Pancreas (tissue), 10 donors: ENCODE data around the gene OSBPL5. TPM values are rescaled to one million over a fixed set of nuclear protein-coding genes. Genes with fewer than 3 reads are reported as not detected.

Source experiments
- ATAC-seq, 4 donors: fragments of 200-7000 bp; cut with Tn5 transposase; one replicate each; pipeline versions ENCODE4 v1.8.0 to v1.9.1; 2020; ENCODE audit warnings: mild to moderate bottlenecking in 4 of 4, moderate library complexity in 4 of 4
- DNase-seq, 6 donors: peaks; one replicate each; pipeline ENCODE4 v3.0.0-alpha.2; 2020
- FAIRE-seq: peaks from 2 replicates; lab custom pipeline; 2012; peaks lifted over from hg19 to GRCh38; lab: Jason Lieb, UNC
- H3K27ac ChIP-seq, 4 donors: fragments of 200-600 bp; sonication (generic); 1 replicate in 3 of 4; 2 replicates in 1 of 4; pipeline versions ENCODE4 v1.5.0 to v1.8.0; 2020
- H3K27me3 ChIP-seq, 4 donors: fragments of 200-600 bp; one replicate each; pipeline ENCODE4 v1.8.0; 2021
- H3K36me3 ChIP-seq, 3 donors: fragments of 200-600 bp; sonication (generic) in 1 of 3; one replicate each; pipeline versions ENCODE4 v1.5.0 to v1.8.0; 2020 to 2021
- H3K4me1 ChIP-seq, 3 donors: fragments of 200-600 bp; one replicate each; pipeline ENCODE4 v1.8.0; 2021
- H3K4me3 ChIP-seq, 4 donors: fragments of 200-600 bp; sonication (generic) in 2 of 4; one replicate each; pipeline versions ENCODE4 v1.5.0 to v1.8.0; 2020 to 2021
- H3K9me3 ChIP-seq, 4 donors: fragments of 200-600 bp; one replicate each; pipeline ENCODE4 v1.8.0; 2021
- CTCF ChIP-seq, 4 donors: fragments of 200-600 bp; sonication (generic) in 3 of 4; IDR thresholded peaks; one replicate each; pipeline versions ENCODE4 v1.5.0 to v1.8.0; 2021; ENCODE audit warnings: antibody characterized with exemption in 4 of 4
- WGBS, 2 donors: extraction: QIAGEN DNeasy Blood & Tissue Kit; methylation state at CpG; one replicate each; pipeline ENCODE4 v1.1.7; 2013; 5-methylcytosine and 5-hydroxymethylcytosine counted together
- intact Hi-C, 3 donors: fragments of 100-400 bp; cut with DNase I; formaldehyde crosslinking; loops; one replicate each; pipeline versions ENCODE4 v1.11.1 to v1.14.2; 2022
- polyA plus RNA-seq, 2 donors: library from polyadenylated mRNA; stranded (reverse); fragments of 200-250 nt; gene quantifications; one replicate each; pipeline ENCODE4 v1.2.3, GENCODE V29; 2013
- total RNA-seq, 6 donors: library from RNA; stranded (reverse); fragmentation: NEBNext Ultra II Directional in 4 of 6; extraction: Animal tissue kit (Norgen Biotek cat#: 25700) in 4 of 6; gene quantifications; one replicate each; pipeline versions ENCODE4 v1.2.1 to v1.2.4, GENCODE V29; 2021 to 2023
- donor health status: healthy with polysubstance abuse.
- donor health status: DM: no; HTN: no; CAD: no; lungs with moderate emphysema.
- donor health status: DM: no; HTN: no; CAD: no.
- donor health status: control.
- donor health status: control.
- donor health status: Bipolar disorder and iron deficiency.
- donor health status: DM: yes; HTN: yes; CAD: no.
- donor health status: DM: no; HTN: no; CAD: no.
- donor health status: DM: no; HTN: no; CAD: no.
- donor health status: DM: yes; HTN: yes; CAD: no.

OSBPL5 gene
- total and polyA plus RNA-seq, 8 donors: 9.8 to 16.7 (median 11.8) TPM

GRCh38 chr11:3049430-3050243, 115.5 kb downstream of the OSBPL5 start:
- H3K4me1 ChIP-seq: peaks cover 0 to 11% (median 9%) of the 10 kb centered on the region in 3 donors
- DNase-seq (peak; percentile 46 to 76 (median 68)), FAIRE-seq (no peak), ATAC-seq (peak; percentile 72 to 92 (median 88))
- peaks cover 0 to 5% (median 0%) of the 10 kb centered on the region in 3 donors for H3K36me3 ChIP-seq
- H3K27ac ChIP-seq: no peak overlapping the region
- no peak for TF ChIP-seq CTCF (IDR thresholded peaks at IDR 0.05)
- no peak overlapping the region for H3K4me3 ChIP-seq
- H3K9me3 ChIP-seq: no peaks in the 10 kb centered on the region
- intact Hi-C loops: loop anchor here in 1 of 3 donors (5.0 kb wide), 1 partner anchor 38 kb away; no protein-coding TSS in a partner anchor
- H3K27me3 ChIP-seq: no peaks in the 10 kb centered on the region
- 49 to 62% methylated on average over 18 of the region's 18 CpGs for WGBS, 2 donors

GRCh38 chr11:3047637-3048036, 117.5 kb downstream of the OSBPL5 start:
- H3K27me3 ChIP-seq: no peaks in the 10 kb centered on the region
- FAIRE-seq (no peak), ATAC-seq (no peak), DNase-seq (peak in 1 of 6 donors; percentile 45)
- H3K36me3 ChIP-seq: peaks cover 0 to 5% (median 0%) of the 10 kb centered on the region in 3 donors
- peaks cover 0 to 21% (median 18%) of the 10 kb centered on the region in 3 donors for H3K4me1 ChIP-seq
- no peak for TF ChIP-seq CTCF (IDR thresholded peaks at IDR 0.05)
- WGBS, 2 donors: 89 to 94% methylated on average over 16 of the region's 16 CpGs
- H3K4me3 ChIP-seq: no peak overlapping the region
- intact Hi-C loops: loop anchor here in 1 of 3 donors (5.0 kb wide), 1 partner anchor 40 kb away; no protein-coding TSS in a partner anchor
- H3K27ac ChIP-seq: no peak overlapping the region
- H3K9me3 ChIP-seq: no peaks in the 10 kb centered on the region

- no peak for ATAC-seq
- no peak for TF ChIP-seq CTCF (IDR thresholded peaks at IDR 0.05)
- no peak overlapping the region for H3K27ac ChIP-seq
- H3K4me1 ChIP-seq: peaks cover 0 to 21% (median 18%) of the 10 kb centered on the region in 3 donors
- peaks cover 0 to 5% (median 0%) of the 10 kb centered on the region in 3 donors for H3K36me3 ChIP-seq
- H3K9me3 ChIP-seq: no peaks in the 10 kb centered on the region
- no peak for FAIRE-seq
- no peak for DNase-seq
- H3K27me3 ChIP-seq: no peaks in the 10 kb centered on the region
- H3K4me3 ChIP-seq: no peak overlapping the region
- WGBS, 2 donors: 86% methylated on average over 8 of the region's 8 CpGs
- intact Hi-C loops: loop anchor here in 1 of 3 donors (5.0 kb wide), 1 partner anchor 41 kb away; no protein-coding TSS in a partner anchor
Measured at GRCh38 chr11:3046641-3047040, 118.5 kb downstream of the OSBPL5 start.

- ATAC-seq: no peak
- DNase-seq: peak in 1 of 6 donors; percentile 42
- intact Hi-C loops: loop anchor here in 1 of 3 donors (5.0 kb wide), 1 partner anchor 41 kb away; no protein-coding TSS in a partner anchor
- H3K27me3 ChIP-seq: no peaks in the 10 kb centered on the region
- no peak overlapping the region for H3K27ac ChIP-seq
- peaks cover 0 to 21% (median 17%) of the 10 kb centered on the region in 3 donors for H3K4me1 ChIP-seq
- TF ChIP-seq CTCF (IDR thresholded peaks at IDR 0.05): no peak
- no peaks in the 10 kb centered on the region for H3K9me3 ChIP-seq
- 81 to 88% methylated on average over 12 of the region's 12 CpGs for WGBS, 2 donors
- no peak for FAIRE-seq
- peaks cover 0 to 5% (median 0%) of the 10 kb centered on the region in 3 donors for H3K36me3 ChIP-seq
- no peak overlapping the region for H3K4me3 ChIP-seq
Measured at GRCh38 chr11:3046190-3046589, 118.9 kb downstream of the OSBPL5 start.
